Measurements from ENCODE around the gene SLC16A5.

- no peak for TF ChIP-seq RAD21 (IDR thresholded peaks at IDR 0.05; ENCODE audit: low read depth)
- TF ChIP-seq TAF1 (IDR thresholded peaks at IDR 0.05; ENCODE audit: low read depth) = no peak
- TF ChIP-seq ZBTB7A (IDR thresholded peaks at IDR 0.05; ENCODE audit: low read depth) = no peak
- no peak for TF ChIP-seq NFIC (IDR thresholded peaks at IDR 0.05)
- TF ChIP-seq MAX (IDR thresholded peaks at IDR 0.05) = no peak
- TF ChIP-seq CREB1 (IDR thresholded peaks at IDR 0.05; ENCODE audit: low read depth) = no peak
- TF ChIP-seq EP300 (IDR thresholded peaks at IDR 0.05; ENCODE audit: borderline replicate concordance) = no peak
- no peak for TF ChIP-seq FOXM1 (IDR thresholded peaks at IDR 0.05; ENCODE audit: borderline replicate concordance, low read depth)
- TF ChIP-seq YY1 (IDR thresholded peaks at IDR 0.05; ENCODE audit: low read depth) = no peak
These were observed 35.8 kb upstream of the SLC16A5 start for GRCh38 chr17:75051941-75052340.

Data from Ishikawa (cell line).